Measurements from ENCODE around the gene ECHDC3. TPM values are rescaled to one million over a fixed set of nuclear protein-coding genes. Genes with fewer than 3 reads are reported as not detected.
"Not testable (repeated sequence)": the region's sequence is repeated elsewhere in the genome, so short reads cannot be mapped to it uniquely, and the experiment has no call there.

Gene ECHDC3
- total RNA-seq, 1 donor, result 1.3 TPM

GRCh38 chr10:11724938-11725776, 17.0 kb upstream of the ECHDC3 start:
- DNase-seq (ENCODE audit: low read depth), result peak; percentile 76
- no peak overlapping the region for H3K4me3 ChIP-seq (ENCODE audit: low read depth, low read length)
- peak; percentile 92 for TF ChIP-seq CTCF (IDR thresholded peaks at IDR 0.05; ENCODE audit: insufficient read depth, low read depth, low read length)

GRCh38 chr10:11725912-11726311, 16.3 kb upstream of the ECHDC3 start:
- no peak for DNase-seq (ENCODE audit: low read depth)
- no peak for TF ChIP-seq CTCF (IDR thresholded peaks at IDR 0.05; ENCODE audit: insufficient read depth, low read depth, low read length)
- H3K4me3 ChIP-seq (ENCODE audit: low read depth, low read length), result no peak overlapping the region

- H3K4me3 ChIP-seq (ENCODE audit: low read depth, low read length), result no peak overlapping the region
- no peak for DNase-seq (ENCODE audit: low read depth)
- no peak for TF ChIP-seq CTCF (IDR thresholded peaks at IDR 0.05; ENCODE audit: insufficient read depth, low read depth, low read length)
Observed at GRCh38 chr10:11727563-11727962, 14.6 kb upstream of the ECHDC3 start.

GRCh38 chr10:11728353-11728752, 13.8 kb upstream of the ECHDC3 start:
- no peak overlapping the region for H3K4me3 ChIP-seq (ENCODE audit: low read depth, low read length)
- no peak for TF ChIP-seq CTCF (IDR thresholded peaks at IDR 0.05; ENCODE audit: insufficient read depth, low read depth, low read length)
- no peak for DNase-seq (ENCODE audit: low read depth)

- H3K4me3 ChIP-seq (ENCODE audit: low read depth, low read length), result no peak overlapping the region
- TF ChIP-seq CTCF (IDR thresholded peaks at IDR 0.05; ENCODE audit: insufficient read depth, low read depth, low read length), result no peak
- no peak for DNase-seq (ENCODE audit: low read depth)
Observed at GRCh38 chr10:11729790-11730315, 12.3 kb upstream of the ECHDC3 start.

GRCh38 chr10:11730779-11731178, 11.4 kb upstream of the ECHDC3 start:
- no peak for DNase-seq (ENCODE audit: low read depth)
- H3K4me3 ChIP-seq (ENCODE audit: low read depth, low read length), result no peak overlapping the region
- no peak for TF ChIP-seq CTCF (IDR thresholded peaks at IDR 0.05; ENCODE audit: insufficient read depth, low read depth, low read length)

GRCh38 chr10:11736767-11737166, 5.4 kb upstream of the ECHDC3 start:
- H3K4me3 ChIP-seq (ENCODE audit: low read depth, low read length); DNase-seq (ENCODE audit: low read depth): not testable (repeated sequence)

GRCh38 chr10:11737258-11738032, 4.7 kb upstream of the ECHDC3 start:
- H3K4me3 ChIP-seq (ENCODE audit: low read depth, low read length); DNase-seq (ENCODE audit: low read depth): not testable (repeated sequence)

Data from fibroblast of villous mesenchyme (primary cell).